Psoas muscle (tissue), 8 donors: ENCODE results near the gene PKDCC. TPM values are rescaled to one million over a fixed set of nuclear protein-coding genes. Genes with fewer than 3 reads are reported as not detected.

Source experiments
- ATAC-seq, 4 donors: fragments of 200-7000 bp; cut with Tn5 transposase; one replicate each; pipeline ENCODE4 v1.9.1; 2020; ENCODE audit warnings: moderate library complexity in 3 of 4, mild to moderate bottlenecking in 2 of 4
- DNase-seq, 2 donors: peaks; one replicate each; pipeline ENCODE4 v3.0.0-alpha.2; 2020
- H3K27ac ChIP-seq: fragments of 200-600 bp; one replicate; pipeline ENCODE4 v1.8.0; 2022
- H3K27me3 ChIP-seq, 3 donors: fragments of 200-600 bp in 1 of 3; one replicate each; pipeline versions ENCODE4 v1.6.1 to v1.8.0; 2013 to 2022; ENCODE audit warnings: low read length in 2 of 3, mild to moderate bottlenecking in 2 of 3, moderate library complexity in 1 of 3; ENCODE audit not compliant: insufficient read depth in 3 of 3
- H3K36me3 ChIP-seq, 2 donors: fragments of 200-600 bp in 1 of 2; one replicate each; pipeline versions ENCODE4 v1.6.1 to v1.8.0; 2013 to 2022; ENCODE audit warnings: low read depth in 1 of 2, mild to moderate bottlenecking in 1 of 2, moderate library complexity in 1 of 2; ENCODE audit not compliant: insufficient read depth in 1 of 2
- H3K4me1 ChIP-seq: fragments of 200-600 bp; one replicate; pipeline ENCODE4 v1.8.0; 2022
- H3K4me3 ChIP-seq: fragments of 200-600 bp; one replicate; pipeline ENCODE4 v1.8.0; 2022; ENCODE audit warnings: mild to moderate bottlenecking
- H3K9me3 ChIP-seq: fragments of 200-600 bp; one replicate; pipeline ENCODE4 v1.8.0; 2022
- WGBS, 3 donors: extraction: QIAGEN DNeasy Blood & Tissue Kit; methylation state at CpG; one replicate each; pipeline versions ENCODE4 v1.1.6 to v1.1.7; 2013; 5-methylcytosine and 5-hydroxymethylcytosine counted together
- intact Hi-C, 2 donors: fragments of 100-400 bp; cut with DNase I; formaldehyde crosslinking; loops; one replicate each; pipeline versions ENCODE4 v1.11.0 to v1.14.2; 2022
- polyA plus RNA-seq, 3 donors: library from polyadenylated mRNA; stranded (reverse); fragments of 200-250 nt; gene quantifications; one replicate each; pipeline ENCODE4 v1.2.3, GENCODE V29; 2013
- total RNA-seq, 4 donors: library from RNA; stranded (reverse); fragmentation: NEBNext Ultra II Directional in 2 of 4; extraction: Animal tissue kit (Norgen Biotek cat#: 25700) in 2 of 4; gene quantifications; one replicate each; pipeline versions ENCODE4 v1.2.1 to v1.2.4, GENCODE V29; 2021 to 2023
- TF ChIP-seq, protein P1 (sequence below): fragments of 200-600 bp; IDR thresholded peaks from one replicate; pipeline ENCODE4 v1.8.0; 2022; ENCODE audit warnings: antibody characterized with exemption
- donor health status: healthy with polysubstance abuse.
- donor health status: DM: no; HTN: no; CAD: no; lungs with moderate emphysema.
- donor health status: Bipolar disorder and iron deficiency.
- donor health status: healthy.
- donor health status: DM: yes; HTN: yes; CAD: no.
- donor health status: DM: no; HTN: no; CAD: no.
- donor health status: DM: no; HTN: no; CAD: no.
- donor health status: DM: yes; HTN: yes; CAD: no.

The PKDCC gene
- total and polyA plus RNA-seq, 7 donors: 45.6 to 209 (median 153) TPM

DNA sequence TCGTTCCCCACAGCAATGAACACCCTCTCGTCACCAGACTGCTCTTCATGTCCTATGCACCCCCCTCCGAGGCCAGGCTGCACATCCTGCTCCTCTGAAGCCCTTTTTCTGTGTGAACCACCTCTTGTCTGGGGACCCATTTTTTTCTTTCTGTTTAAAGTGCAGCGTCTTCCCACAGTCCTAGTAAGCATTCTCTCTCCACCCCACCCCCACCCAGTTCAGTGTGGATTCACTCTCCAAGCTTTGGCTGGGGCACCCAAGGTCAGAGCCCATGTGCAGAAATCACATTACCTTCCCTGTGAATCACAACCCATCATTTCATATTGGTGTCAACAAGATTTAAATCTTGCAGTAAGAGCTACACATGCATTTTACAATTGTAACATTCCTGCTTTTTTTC lies 26.4 kb upstream of the PKDCC start:
- Histone ChIP-seq H3K27me3 (no peaks in the 10 kb centered on the region), H3K9me3 (no peaks in the 10 kb centered on the region), H3K36me3 (no peaks in the 10 kb centered on the region), H3K27ac (peak overlapping the region; percentile 53), H3K4me3 (no peak overlapping the region), H3K4me1 (peaks cover 26% of the 10 kb centered on the region)
- WGBS, 3 donors: 35 to 43% (median 38%) methylated on average over 4 of the region's 4 CpGs
- DNase-seq (peak; percentile 61 to 69), ATAC-seq (peak; percentile 81 to 93 (median 87))
- intact Hi-C loops: no loop called here
- TF ChIP-seq, protein P1, sequence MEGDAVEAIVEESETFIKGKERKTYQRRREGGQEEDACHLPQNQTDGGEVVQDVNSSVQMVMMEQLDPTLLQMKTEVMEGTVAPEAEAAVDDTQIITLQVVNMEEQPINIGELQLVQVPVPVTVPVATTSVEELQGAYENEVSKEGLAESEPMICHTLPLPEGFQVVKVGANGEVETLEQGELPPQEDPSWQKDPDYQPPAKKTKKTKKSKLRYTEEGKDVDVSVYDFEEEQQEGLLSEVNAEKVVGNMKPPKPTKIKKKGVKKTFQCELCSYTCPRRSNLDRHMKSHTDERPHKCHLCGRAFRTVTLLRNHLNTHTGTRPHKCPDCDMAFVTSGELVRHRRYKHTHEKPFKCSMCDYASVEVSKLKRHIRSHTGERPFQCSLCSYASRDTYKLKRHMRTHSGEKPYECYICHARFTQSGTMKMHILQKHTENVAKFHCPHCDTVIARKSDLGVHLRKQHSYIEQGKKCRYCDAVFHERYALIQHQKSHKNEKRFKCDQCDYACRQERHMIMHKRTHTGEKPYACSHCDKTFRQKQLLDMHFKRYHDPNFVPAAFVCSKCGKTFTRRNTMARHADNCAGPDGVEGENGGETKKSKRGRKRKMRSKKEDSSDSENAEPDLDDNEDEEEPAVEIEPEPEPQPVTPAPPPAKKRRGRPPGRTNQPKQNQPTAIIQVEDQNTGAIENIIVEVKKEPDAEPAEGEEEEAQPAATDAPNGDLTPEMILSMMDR: no peak

GRCh38 chr2:42025151-42025582 lies 22.7 kb upstream of the PKDCC start:
- no peaks in the 10 kb centered on the region for H3K27me3 ChIP-seq

GRCh38 chr2:42026272-42026671 lies 21.5 kb upstream of the PKDCC start:
- 85 to 94% (median 91%) methylated on average over 5 of the region's 5 CpGs for WGBS, 3 donors
- DNase-seq (no peak), ATAC-seq (no peak)
- Histone ChIP-seq H3K36me3 (no peaks in the 10 kb centered on the region), H3K27ac (no peak overlapping the region), H3K4me3 (no peak overlapping the region), H3K9me3 (no peaks in the 10 kb centered on the region), H3K27me3 (no peaks in the 10 kb centered on the region), H3K4me1 (peaks cover 28% of the 10 kb centered on the region)
- intact Hi-C loops: no loop called here
- TF ChIP-seq, protein P1: no peak

More at GRCh38 chr2:42025151-42025582, 22.7 kb upstream of the PKDCC start:
- H3K36me3 ChIP-seq: no peaks in the 10 kb centered on the region
- 14 to 22% (median 15%) methylated on average over 3 of the region's 3 CpGs for WGBS, 3 donors
- intact Hi-C loops: no loop called here
- H3K4me3 ChIP-seq: no peak overlapping the region
- DNase-seq (peak; percentile 29 to 70), ATAC-seq (peak; percentile 57 to 73 (median 68))
- peaks cover 31% of the 10 kb centered on the region for H3K4me1 ChIP-seq
- H3K9me3 ChIP-seq: no peaks in the 10 kb centered on the region
- no peak overlapping the region for H3K27ac ChIP-seq
- TF ChIP-seq, protein P1: no peak

GRCh38 chr2:42028571-42029148 lies 19.2 kb upstream of the PKDCC start:
- peak overlapping the region; percentile 16 for H3K27ac ChIP-seq
- no peak overlapping the region for H3K4me3 ChIP-seq
- ATAC-seq (peak; percentile 60 to 81 (median 72)), DNase-seq (peak; percentile 35 to 71)
- H3K9me3 ChIP-seq: no peaks in the 10 kb centered on the region
- H3K27me3 ChIP-seq: no peaks in the 10 kb centered on the region
- WGBS, 3 donors: 46 to 67% (median 61%) methylated on average over 8 of the region's 8 CpGs
- peaks cover 21% of the 10 kb centered on the region for H3K4me1 ChIP-seq
- H3K36me3 ChIP-seq: no peaks in the 10 kb centered on the region
- intact Hi-C loops: no loop called here
- TF ChIP-seq, protein P1: no peak

DNA sequence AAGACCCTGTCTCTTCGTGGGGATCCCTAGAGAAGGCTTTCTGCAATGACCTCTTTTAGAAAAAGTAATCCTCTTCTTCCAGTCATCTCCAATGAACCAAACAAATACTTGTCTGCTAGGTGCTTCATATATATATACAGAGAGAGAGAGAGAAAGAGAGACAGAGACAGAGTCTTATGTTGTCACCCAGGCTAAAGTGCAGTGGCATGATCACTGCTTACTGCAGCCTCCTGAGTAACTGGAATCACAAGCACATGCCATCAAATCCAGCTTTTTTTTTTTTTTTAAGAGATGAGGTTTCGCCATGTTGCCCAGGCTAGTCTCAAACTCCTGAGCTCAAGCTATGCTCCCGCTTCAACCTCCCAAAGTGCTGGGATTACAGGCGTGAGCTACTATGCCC lies 18.6 kb upstream of the PKDCC start:
- H3K4me3 ChIP-seq: no peak overlapping the region
- H3K9me3 ChIP-seq: no peaks in the 10 kb centered on the region
- WGBS, 3 donors: 90 to 95% (median 91%) methylated on average over 4 of the region's 4 CpGs
- H3K27ac ChIP-seq: peak overlapping the region; percentile 16
- no peak for ATAC-seq
- H3K4me1 ChIP-seq: peaks cover 21% of the 10 kb centered on the region
- TF ChIP-seq, protein P1: no peak
- no peaks in the 10 kb centered on the region for H3K27me3 ChIP-seq
- intact Hi-C loops: no loop called here
- DNase-seq: no peak
- H3K36me3 ChIP-seq: no peaks in the 10 kb centered on the region
